ENCODE data around the gene MORC3. TPM values are rescaled to one million over a fixed set of nuclear protein-coding genes. Genes with fewer than 3 reads are reported as not detected.
"Not testable (repeated sequence)": the region's sequence is repeated elsewhere in the genome, so short reads cannot be mapped to it uniquely, and the experiment has no call there.

The MORC3 gene
- total and polyA plus RNA-seq, 2 donors (not counting 1 experiment from before 2014, with no cell fraction given), result 44.9 to 104 TPM

DNA sequence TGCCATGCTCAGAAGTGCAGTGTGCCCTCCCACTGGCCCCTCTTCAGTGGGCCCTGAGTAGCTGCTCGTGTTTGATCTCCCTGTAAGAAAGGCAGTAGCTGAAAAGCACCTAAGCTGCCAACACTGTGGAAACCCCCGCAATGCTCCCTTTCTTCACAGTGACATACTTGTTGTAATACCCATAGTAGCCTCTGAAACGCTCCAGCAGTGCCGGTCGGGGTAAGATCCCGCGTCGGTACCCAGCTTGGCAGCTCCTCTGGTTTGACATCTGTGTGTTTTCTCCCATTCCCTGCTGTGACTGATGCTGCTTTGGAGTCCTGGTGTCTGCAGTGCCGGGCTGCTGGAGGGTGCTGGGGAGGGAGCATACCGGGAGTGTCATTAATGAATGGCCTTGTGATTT, 68.8 kb downstream of the MORC3 start:
- CTCF ChIA-PET, result interaction anchor here (1.0 kb wide), 1 partner anchor 248 kb away, joined by 3 read pairs; no protein-coding TSS in a partner anchor

GRCh38 chr21:36391649-36392048, 71.7 kb downstream of the MORC3 start:
- H3K79me2 ChIP-seq (ENCODE audit: control insufficient read depth, insufficient read depth, low read length); H3K4me3 ChIP-seq (ENCODE audit: control extremely low read depth in 1 of 5, extremely low read depth in 1 of 5, insufficient read depth in 1 of 5, low read depth in 2 of 5, low read length in 4 of 5); DNase-seq; H3K27me3 ChIP-seq (replicated peaks in 1 of 4; ENCODE audit: control extremely low read depth in 1 of 4, control insufficient read depth in 3 of 4, insufficient read depth in 4 of 4, low read length in 3 of 4); CTCF ChIA-PET; H3K36me3 ChIP-seq (replicated peaks in 1 of 2; ENCODE audit: control extremely low read depth in 1 of 2, control insufficient read depth in 1 of 2, extremely low read depth in 1 of 2, insufficient read depth in 2 of 2, low read length in 1 of 2); POLR2A ChIA-PET; H3K4me1 ChIP-seq (ENCODE audit: control insufficient read depth in 2 of 2, insufficient read depth in 2 of 2, low read length in 2 of 2); H3K27ac Mint-ChIP-seq; H2AFZ ChIP-seq (ENCODE audit: insufficient read depth, low read depth, low read length, poor library complexity, severe bottlenecking); H3K9me3 Mint-ChIP-seq (ENCODE audit: insufficient read depth); H3K27me3 Mint-ChIP-seq; H4K20me1 ChIP-seq (ENCODE audit: control insufficient read depth, insufficient read depth, low read length, poor library complexity, severe bottlenecking); intact Hi-C loops (cut with micrococcal nuclease); H3K4me3 Mint-ChIP-seq; H3K4me1 Mint-ChIP-seq; H3K4me2 ChIP-seq (replicated peaks; ENCODE audit: low read depth, low read length, poor library complexity, severe bottlenecking); H3K27ac ChIP-seq (ENCODE audit: low read length in 2 of 2); H3K9ac ChIP-seq (ENCODE audit: low read length); ATAC-seq (ENCODE audit: low read depth): not testable (repeated sequence)
- H3K9me3 ChIP-seq (ENCODE audit: control extremely low read depth in 1 of 3, control insufficient read depth in 2 of 3, insufficient read depth in 1 of 3, low read length in 2 of 3), result peaks cover 0 to 12% (median 0%) of the 10 kb centered on the region in 3 donors
- WGBS (ENCODE audit: insufficient coverage), result 90% methylated on average over 2 of the region's 6 CpGs

More for the DNA sequence above, 68.8 kb downstream of the MORC3 start:
- H4K20me1 ChIP-seq (ENCODE audit: control insufficient read depth, insufficient read depth, low read length, poor library complexity, severe bottlenecking), result no peaks in the 10 kb centered on the region
- intact Hi-C loops (cut with micrococcal nuclease), result loop anchor here (5.0 kb wide), 1 partner anchor 247 kb away; no protein-coding TSS in a partner anchor
- POLR2A ChIA-PET, result no interaction called here
- H3K36me3 ChIP-seq (replicated peaks in 1 of 2; ENCODE audit: control extremely low read depth in 1 of 2, control insufficient read depth in 1 of 2, extremely low read depth in 1 of 2, insufficient read depth in 2 of 2, low read length in 1 of 2), result peaks cover 0 to 1% of the 10 kb centered on the region in 2 experiments
- H3K27ac ChIP-seq (ENCODE audit: low read length in 2 of 2), result no peak overlapping the region
- H3K4me3 Mint-ChIP-seq, result no peak overlapping the region
- no peak overlapping the region for H3K4me3 ChIP-seq (ENCODE audit: control extremely low read depth in 1 of 5, extremely low read depth in 1 of 5, insufficient read depth in 1 of 5, low read depth in 2 of 5, low read length in 4 of 5)
- H3K9me3 ChIP-seq (ENCODE audit: control extremely low read depth in 1 of 3, control insufficient read depth in 2 of 3, insufficient read depth in 1 of 3, low read length in 2 of 3), result peaks cover 0 to 15% (median 0%) of the 10 kb centered on the region in 3 donors
- H3K9me3 Mint-ChIP-seq (ENCODE audit: insufficient read depth), result no peaks in the 10 kb centered on the region
- H3K27ac Mint-ChIP-seq, result no peak overlapping the region
- ATAC-seq (ENCODE audit: low read depth), result no peak
- H2AFZ ChIP-seq (ENCODE audit: insufficient read depth, low read depth, low read length, poor library complexity, severe bottlenecking), result no peak overlapping the region
- TF ChIP-seq CTCF (IDR thresholded peaks at IDR 0.05) (no peak), EZH2 (IDR thresholded peaks at IDR 0.05; ENCODE audit: borderline replicate concordance, insufficient read depth, low read depth, low read length, poor library complexity, severe bottlenecking) (no peak)
- no peaks in the 10 kb centered on the region for H3K27me3 ChIP-seq (replicated peaks in 1 of 4; ENCODE audit: control extremely low read depth in 1 of 4, control insufficient read depth in 3 of 4, insufficient read depth in 4 of 4, low read length in 3 of 4)
- H3K9ac ChIP-seq (ENCODE audit: low read length), result no peak overlapping the region
- peak; percentile 12 for DNase-seq
- no peaks in the 10 kb centered on the region for H3K79me2 ChIP-seq (ENCODE audit: control insufficient read depth, insufficient read depth, low read length)
- no peaks in the 10 kb centered on the region for H3K27me3 Mint-ChIP-seq
- H3K4me1 ChIP-seq (ENCODE audit: control insufficient read depth in 2 of 2, insufficient read depth in 2 of 2, low read length in 2 of 2), result peaks cover 4 to 9% of the 10 kb centered on the region in 2 donors
- peaks cover 6% of the 10 kb centered on the region for H3K4me1 Mint-ChIP-seq
- 94% methylated on average over 10 of the region's 10 CpGs for WGBS (ENCODE audit: insufficient coverage)
- H3K4me2 ChIP-seq (replicated peaks; ENCODE audit: low read depth, low read length, poor library complexity, severe bottlenecking), result no peak overlapping the region

All from B cell (primary cell).